GM23338 (cell line): ENCODE measurements around the gene PGBD4. TPM values are rescaled to one million over a fixed set of nuclear protein-coding genes. Genes with fewer than 3 reads are reported as not detected.
A peak's percentile ranks its signal among the peaks of the same experiment; 100 is the strongest.

Experiments used
- ATAC-seq: fragments of 200-7000 bp; cut with Tn5 transposase; 3 replicates; pipeline ENCODE4 v1.9.1; 2020
- DNase-seq: peaks from one replicate; pipeline ENCODE4 v3.0.0-alpha.2; 2015; ENCODE audit warnings: low spot score
- H2AFZ ChIP-seq: fragments of 200-600 bp; sonication (generic); 2 replicates; pipeline ENCODE4 v1.8.0; 2016; ENCODE audit warnings: antibody characterized with exemption, mild to moderate bottlenecking, moderate library complexity
- H3F3A ChIP-seq: fragments of 200-600 bp; sonication (generic); replicated peaks from 2 replicates; pipeline ENCODE4 v1.8.0; 2017; ENCODE audit warnings: antibody characterized with exemption, mixed run types, low read depth
- H3K27ac ChIP-seq: fragments of 200-600 bp; sonication (generic); 2 replicates; pipeline ENCODE4 v1.6.1; 2016; ENCODE audit warnings: low read depth
- H3K27me3 ChIP-seq: fragments of 200-600 bp; sonication (generic); 2 replicates; pipeline ENCODE4 v1.8.0; 2016; ENCODE audit warnings: mild to moderate bottlenecking, mixed run types, moderate library complexity; ENCODE audit not compliant: insufficient read depth
- H3K36me3 ChIP-seq: fragments of 200-600 bp; sonication (generic); 2 replicates; pipeline ENCODE4 v1.8.0; 2016; ENCODE audit warnings: mild to moderate bottlenecking; ENCODE audit not compliant: insufficient read depth
- H3K4me1 ChIP-seq: fragments of 200-600 bp; sonication (generic); 2 replicates; pipeline ENCODE4 v1.8.0; 2016; ENCODE audit warnings: mild to moderate bottlenecking, moderate library complexity; ENCODE audit not compliant: insufficient read depth
- H3K4me2 ChIP-seq: fragments of 200-600 bp; sonication (generic); 2 replicates; pipeline ENCODE4 v1.7.1; 2017; ENCODE audit warnings: mixed run types
- H3K4me3 ChIP-seq: fragments of 200-600 bp; sonication (generic); 2 replicates; pipeline ENCODE4 v1.6.1; 2016; ENCODE audit warnings: mixed run types
- H3K79me2 ChIP-seq: fragments of 200-600 bp; sonication (generic); replicated peaks from 2 replicates; pipeline ENCODE4 v1.8.0; 2017; ENCODE audit warnings: mild to moderate bottlenecking; ENCODE audit not compliant: insufficient read depth
- H3K9me2 ChIP-seq: fragments of 200-600 bp; sonication (generic); 2 replicates; pipeline ENCODE4 v1.8.0; 2017; ENCODE audit not compliant: insufficient read depth
- H4K20me1 ChIP-seq: fragments of 200-600 bp; sonication (generic); replicated peaks from 2 replicates; pipeline ENCODE4 v1.8.0; 2017; ENCODE audit warnings: mild to moderate bottlenecking; ENCODE audit not compliant: insufficient read depth
- H3K27ac Mint-ChIP-seq: 2 replicates; pipeline ENCODE4 v1.8.0; 2020; ENCODE audit warnings: inconsistent platforms, mild to moderate bottlenecking, moderate library complexity, mixed read lengths
- H3K27me3 Mint-ChIP-seq: 3 replicates; pipeline ENCODE4 v1.8.0; 2022; ENCODE audit warnings: low read depth, mild to moderate bottlenecking, moderate library complexity, mixed read lengths, inconsistent platforms; ENCODE audit not compliant: insufficient read depth, poor library complexity
- H3K36me3 Mint-ChIP-seq: 3 replicates; pipeline ENCODE4 v1.8.0; 2021; ENCODE audit warnings: low read depth, mild to moderate bottlenecking, inconsistent platforms, moderate library complexity, mixed read lengths
- H3K4me1 Mint-ChIP-seq: 3 replicates; pipeline ENCODE4 v1.8.0; 2020; ENCODE audit warnings: mild to moderate bottlenecking, inconsistent platforms, mixed read lengths
- H3K4me3 Mint-ChIP-seq: 3 replicates; pipeline ENCODE4 v1.8.0; 2021; ENCODE audit warnings: moderate library complexity, mild to moderate bottlenecking, inconsistent platforms, mixed read lengths
- H3K9me3 Mint-ChIP-seq: 3 replicates; pipeline ENCODE4 v1.8.0; 2020; ENCODE audit warnings: moderate library complexity, mild to moderate bottlenecking, inconsistent platforms, mixed read lengths
- CREB1 ChIP-seq: fragments of 250-450 bp; sonication (Bioruptor Pico); IDR thresholded peaks from 2 replicates; pipeline ENCODE4 v1.5.0; 2020; ENCODE audit warnings: low read depth, mild to moderate bottlenecking, moderate library complexity
- EZH2 ChIP-seq: fragments of 200-600 bp; sonication (generic); IDR thresholded peaks from one replicate; pipeline ENCODE4 v1.8.0; 2017; ENCODE audit warnings: antibody characterized with exemption, mild to moderate bottlenecking, low read depth; ENCODE audit not compliant: unreplicated experiment
- EZH2phosphoT487 ChIP-seq: fragments of 200-600 bp; sonication (generic); IDR thresholded peaks from one replicate; pipeline ENCODE4 v1.8.1; 2018; ENCODE audit warnings: antibody characterized with exemption; ENCODE audit not compliant: unreplicated experiment
- POLR2AphosphoS5 ChIP-seq: IDR thresholded peaks from 2 replicates; pipeline ENCODE4 v1.6.1; 2016; ENCODE audit warnings: antibody characterized with exemption, low read depth
- STAT1 ChIP-seq: IDR thresholded peaks from one replicate; pipeline ENCODE4 v1.6.1; 2016; ENCODE audit warnings: antibody characterized with exemption; ENCODE audit not compliant: unreplicated experiment
- ZNF331 ChIP-seq: fragments of 250-450 bp; sonication (Bioruptor Pico); IDR thresholded peaks from 2 replicates; pipeline ENCODE4 v1.5.0; 2020; ENCODE audit warnings: low read depth, mild to moderate bottlenecking, moderate library complexity
- ZNF462 ChIP-seq: fragments of 250-450 bp; sonication (Bioruptor Pico); IDR thresholded peaks from 2 replicates; pipeline ENCODE4 v1.5.0; 2020; ENCODE audit warnings: mild to moderate bottlenecking, moderate library complexity
- polyA plus RNA-seq: library from polyadenylated mRNA; unstranded; fragments of >200 nt; fragmentation: Nextera tagmentation; extraction: Ambion mirVana; gene quantifications from 2 replicates; pipeline ENCODE4 v1.2.1, GENCODE V29; 2016
- total RNA-seq: library from RNA; depleted of rRNA; stranded (reverse); fragments of >200 nt; shearing (Covaris generic); gene quantifications from 2 replicates; pipeline ENCODE4 v1.2.3, GENCODE V29; 2014

The PGBD4 gene
- total and polyA plus RNA-seq, 2 experiments from 2014 or later, result 0.50 to 0.66 TPM

GRCh38 chr15:34099914-34100313, 2.0 kb upstream of the PGBD4 start (continued):
- no peak for TF ChIP-seq ZNF462 (CRISPR knock-in tag)
- TF ChIP-seq EZH2, result no peak
- no peak for TF ChIP-seq EZH2phosphoT487
- no peak for TF ChIP-seq ZNF331

GRCh38 chr15:34102175-34102925, 467 bp downstream of the PGBD4 start:
- peak; percentile 21 for ATAC-seq
- H3K36me3 Mint-ChIP-seq, result no peaks in the 10 kb centered on the region
- H3K9me2 ChIP-seq, result no peaks in the 10 kb centered on the region

More at GRCh38 chr15:34102175-34102925, 467 bp downstream of the PGBD4 start:
- peak overlapping the region; percentile 85 for H3K4me2 ChIP-seq
- Mint-ChIP-seq H3K27me3 (peaks cover 12% of the 10 kb centered on the region), H3K9me3 (peaks cover 4% of the 10 kb centered on the region; the same call in 2 of the 3 replicates), H3K4me3 (peak overlapping the region; percentile 100), H3K27ac (peak overlapping the region; percentile 99), H3K4me1 (peaks cover 4% of the 10 kb centered on the region; the same call in 2 of the 3 replicates)
- no peaks in the 10 kb centered on the region for H3K27me3 ChIP-seq
- H3K27ac ChIP-seq, result no peak overlapping the region
- peaks cover 9% of the 10 kb centered on the region; the same call in 1 of the 2 replicates for H3K4me1 ChIP-seq
- H4K20me1 ChIP-seq, result no peaks in the 10 kb centered on the region
- H3K79me2 ChIP-seq, result peaks cover 42% of the 10 kb centered on the region
- H3K4me3 ChIP-seq, result peak overlapping the region; percentile 89
- H2AFZ ChIP-seq, result peak overlapping the region; percentile 93
- H3K36me3 ChIP-seq, result no peaks in the 10 kb centered on the region
- DNase-seq, result no peak
- 0 out of 2 replicates have a peak, but pooled peaks cover 3% of the 10 kb centered on the region for H3F3A ChIP-seq
- no peak for TF ChIP-seq CREB1 (CRISPR knock-in tag)
- TF ChIP-seq EZH2, result no peak
- no peak for TF ChIP-seq POLR2AphosphoS5
- TF ChIP-seq ZNF462 (CRISPR knock-in tag), result no peak
- TF ChIP-seq STAT1, result no peak
